NCI-H2196 (cell line): Measurements from ENCODE around the gene TXN.
"Not testable (repeated sequence)": the region's sequence is repeated elsewhere in the genome, so short reads cannot be mapped to it uniquely, and the experiment has no call there.

Source experiments
- DNase-seq: peaks from one replicate; lab custom pipeline; 2025; ENCODE audit not compliant: unreplicated experiment; lab: John Stamatoyannopoulos, UW

TXN gene

DNA sequence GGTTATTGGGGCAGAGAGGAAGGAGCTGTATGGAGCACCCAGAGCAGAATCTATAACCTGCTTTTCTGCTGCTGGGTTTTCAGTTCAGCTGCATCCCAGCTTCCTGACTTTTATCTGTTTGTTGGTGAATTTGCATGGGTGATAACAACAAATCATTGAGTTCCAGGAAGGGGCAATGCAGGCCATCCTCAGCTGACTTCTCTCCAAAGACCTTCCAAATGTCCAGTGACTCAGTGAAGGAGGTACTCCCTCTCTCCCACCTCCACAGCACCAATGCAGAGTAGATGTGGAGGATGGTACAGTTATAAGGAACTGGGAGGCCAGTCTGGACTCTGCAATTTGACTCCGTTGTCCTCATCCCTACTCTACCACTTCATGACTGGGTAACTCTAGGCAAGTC lies 1.6 kb upstream of the TXN start:
- DNase-seq = no peak

DNA sequence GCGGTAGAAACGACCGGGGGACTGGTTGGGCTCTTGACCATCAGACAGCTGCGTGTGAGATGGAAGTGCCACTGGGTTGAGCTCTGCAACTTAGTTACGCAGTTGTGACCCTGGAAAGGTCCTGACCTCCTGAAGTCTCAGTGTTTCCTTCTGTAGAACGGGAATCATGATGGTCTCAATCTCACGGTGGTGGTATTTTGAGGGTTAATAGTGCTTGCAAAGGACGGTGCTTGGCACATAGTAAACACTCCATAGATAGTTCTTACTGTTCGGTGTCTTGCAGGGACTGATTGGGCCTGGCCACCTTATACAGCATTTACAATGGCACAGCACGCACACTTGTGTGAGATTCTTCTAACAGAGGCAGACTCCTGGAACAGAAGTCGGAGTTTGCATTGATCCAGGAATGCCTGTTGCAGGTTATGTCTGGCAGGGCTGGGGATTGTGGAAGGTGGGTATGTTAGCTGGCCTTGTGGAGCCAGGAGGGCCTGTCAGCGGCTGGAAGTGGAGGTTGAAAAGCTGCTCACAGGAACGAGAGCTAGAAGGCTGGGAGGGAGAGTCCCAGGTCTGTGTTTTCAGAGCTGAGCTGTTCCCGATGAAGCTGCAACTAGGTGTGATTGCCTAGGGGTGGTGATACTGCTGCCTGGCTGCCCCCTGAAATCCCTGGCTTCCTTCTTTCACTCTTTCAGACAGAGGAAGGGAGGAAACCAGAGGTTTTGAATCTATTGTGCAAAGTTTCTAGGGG lies 962 bp upstream of the TXN start:
- no peak for DNase-seq

- peak; percentile 18 for DNase-seq
These were observed 586 bp downstream of the TXN start for GRCh38 chr9:110255463-110256379.

- DNase-seq = no peak
These were observed 1.3 kb downstream of the TXN start for GRCh38 chr9:110255034-110255462.

DNA sequence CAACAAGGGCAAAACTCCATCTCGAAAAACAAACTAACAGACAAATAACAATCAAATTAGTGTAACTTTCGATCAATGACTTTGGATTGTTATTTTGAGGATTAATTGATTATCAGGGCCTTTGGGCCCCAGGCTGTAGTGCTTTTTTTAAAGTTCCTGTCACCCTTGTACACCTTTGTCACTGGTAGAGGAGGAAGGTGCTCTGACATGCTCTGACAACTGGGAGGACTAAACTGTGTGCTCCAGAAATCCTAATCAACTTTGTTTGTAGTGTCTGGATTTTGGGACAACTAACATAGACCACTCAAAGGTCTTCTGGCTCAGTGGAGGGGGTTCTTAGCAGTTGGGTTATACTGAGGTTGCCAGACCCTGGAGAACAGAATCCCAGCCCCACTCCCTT lies 1.8 kb downstream of the TXN start:
- DNase-seq = no peak

DNA sequence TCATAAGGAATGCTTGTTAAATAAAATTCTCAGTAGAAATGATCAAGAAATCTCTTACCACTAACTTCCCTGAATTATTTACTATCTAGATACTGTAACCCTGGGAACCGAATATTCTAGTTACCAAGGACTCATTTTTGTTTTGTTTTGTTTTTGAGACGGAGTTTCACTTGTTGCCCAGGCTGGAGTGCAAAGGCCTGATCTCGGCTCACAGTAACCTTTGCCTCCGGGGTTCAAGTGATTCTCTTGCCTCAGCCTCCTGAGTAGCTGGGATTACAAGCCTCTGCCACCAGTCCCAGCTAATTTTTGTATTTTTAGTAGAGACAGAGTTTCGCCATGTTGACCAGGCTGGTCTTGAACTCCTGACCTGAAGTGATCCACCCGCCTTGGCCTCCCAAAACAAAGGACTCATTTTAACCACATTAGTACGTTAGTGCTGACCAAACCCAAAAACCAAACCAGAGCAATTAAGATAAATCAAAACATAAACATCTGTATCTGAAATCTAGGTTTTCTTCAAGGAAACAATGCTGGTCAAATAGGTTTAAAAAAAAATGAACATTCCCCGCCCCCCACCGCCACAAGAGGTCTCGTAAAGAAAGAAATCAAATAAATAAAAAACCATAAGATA lies 3.7 kb downstream of the TXN start:
- DNase-seq = no peak

DNA sequence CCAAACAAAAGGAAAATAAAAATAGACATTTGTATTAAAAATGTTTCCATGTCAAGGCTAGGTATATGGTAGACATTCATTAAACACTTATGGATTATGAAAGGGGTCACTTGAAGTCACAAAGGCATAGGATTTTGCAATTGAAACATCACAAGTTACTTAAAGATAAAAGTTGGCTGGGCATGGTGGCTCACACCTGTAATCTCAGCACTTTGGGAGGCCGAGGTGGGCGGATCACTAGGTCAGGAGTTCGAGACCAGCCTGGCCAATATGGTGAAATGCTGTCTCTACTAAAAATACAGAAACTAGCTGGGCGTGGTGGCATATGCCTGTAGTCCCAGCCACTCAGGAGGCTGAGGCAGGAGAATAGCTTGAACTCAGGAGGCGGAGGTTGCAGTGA lies 4.5 kb downstream of the TXN start:
- DNase-seq = not testable (repeated sequence)

GRCh38 chr9:110251212-110251611 lies 5.1 kb downstream of the TXN start:
- no peak for DNase-seq

DNA sequence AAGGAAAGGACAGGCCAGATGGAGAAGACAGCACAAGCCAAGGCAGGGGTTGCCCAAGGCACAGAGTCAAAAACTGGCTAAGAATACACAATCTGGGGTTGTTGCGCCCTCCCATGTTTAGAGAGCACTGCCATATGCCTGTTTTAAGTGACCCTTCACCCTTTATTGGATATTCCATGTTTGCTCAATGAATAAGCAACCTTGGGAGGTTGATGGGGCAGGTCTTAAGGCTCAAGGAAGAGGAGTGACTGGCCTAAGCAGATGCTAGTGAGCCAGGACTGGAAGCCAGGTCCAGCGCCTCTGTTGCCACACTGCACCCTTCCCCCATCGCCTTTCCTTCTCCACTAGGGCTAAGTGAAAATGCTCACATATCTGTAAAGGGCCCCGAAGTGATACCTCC lies 6.7 kb downstream of the TXN start:
- DNase-seq = no peak

DNA sequence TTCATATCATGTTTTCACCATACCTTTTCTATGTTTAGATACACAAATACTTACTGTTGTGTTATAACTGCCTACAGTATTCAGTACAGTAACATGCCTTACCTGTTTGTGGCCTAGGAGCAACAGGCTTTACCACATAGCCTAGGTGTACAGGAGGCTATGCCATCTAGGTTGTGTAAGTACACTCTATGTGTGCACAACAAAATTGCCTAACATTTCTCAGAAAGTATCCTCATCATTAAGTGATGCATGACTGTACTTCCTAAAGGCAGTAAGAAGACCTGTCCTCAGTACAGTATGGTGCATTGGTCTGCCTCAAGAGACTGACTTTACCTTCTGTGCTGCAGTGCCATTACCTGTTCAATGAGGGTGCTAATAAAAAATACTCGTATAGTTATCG lies 7.9 kb downstream of the TXN start:
- DNase-seq = no peak

- no peak for DNase-seq
These were observed 10.1 kb downstream of the TXN start for GRCh38 chr9:110246214-110246613.

DNA sequence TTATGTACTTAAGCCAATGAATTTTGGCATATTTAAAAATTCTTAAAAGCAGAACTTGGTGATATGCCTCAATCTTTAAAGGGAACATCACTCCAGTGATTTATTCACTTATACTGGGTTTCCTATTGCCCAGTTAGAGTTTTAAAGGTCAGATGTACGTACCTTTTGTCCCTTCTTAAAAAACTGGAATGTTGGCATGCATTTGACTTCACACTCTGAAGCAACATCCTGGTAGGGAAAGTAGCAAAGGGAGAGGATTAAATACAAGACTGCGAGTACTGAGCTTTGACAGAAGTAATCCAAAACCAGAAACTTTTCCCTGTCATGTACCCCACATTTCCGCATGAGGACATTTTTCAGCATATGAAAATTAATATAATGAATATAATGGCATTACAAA lies 11.7 kb downstream of the TXN start:
- DNase-seq = no peak

- DNase-seq = no peak
These were observed 14.4 kb downstream of the TXN start for GRCh38 chr9:110241858-110242321.

- no peak for DNase-seq
These were observed 14.9 kb downstream of the TXN start for GRCh38 chr9:110241260-110241857.

- DNase-seq = no peak
These were observed 16.1 kb downstream of the TXN start for GRCh38 chr9:110240198-110240597.

- no peak for DNase-seq
These were observed 28.0 kb downstream of the TXN start for GRCh38 chr9:110228321-110228720.

- no peak for DNase-seq
These were observed 31.7 kb downstream of the TXN start for GRCh38 chr9:110224583-110224982.

DNA sequence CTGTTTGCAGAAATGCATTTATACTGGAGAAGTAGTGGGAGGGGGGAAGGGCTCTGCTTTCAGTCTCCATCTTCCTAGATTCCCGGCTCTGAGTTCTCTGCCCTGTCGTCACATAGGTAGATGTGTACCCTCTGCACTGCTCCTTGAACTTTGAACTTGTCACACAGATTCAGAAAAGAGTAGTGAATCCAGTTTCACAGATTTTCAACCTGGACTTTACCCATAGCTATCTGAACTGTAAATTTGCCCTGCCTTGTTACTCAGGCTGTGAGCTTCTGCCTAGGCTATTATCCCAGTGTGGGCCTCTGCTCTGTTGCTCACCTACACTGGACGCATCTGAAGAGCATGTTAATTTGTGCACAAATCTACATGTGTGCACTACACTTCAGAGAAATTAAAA lies 35.5 kb downstream of the TXN start:
- DNase-seq = no peak

DNA sequence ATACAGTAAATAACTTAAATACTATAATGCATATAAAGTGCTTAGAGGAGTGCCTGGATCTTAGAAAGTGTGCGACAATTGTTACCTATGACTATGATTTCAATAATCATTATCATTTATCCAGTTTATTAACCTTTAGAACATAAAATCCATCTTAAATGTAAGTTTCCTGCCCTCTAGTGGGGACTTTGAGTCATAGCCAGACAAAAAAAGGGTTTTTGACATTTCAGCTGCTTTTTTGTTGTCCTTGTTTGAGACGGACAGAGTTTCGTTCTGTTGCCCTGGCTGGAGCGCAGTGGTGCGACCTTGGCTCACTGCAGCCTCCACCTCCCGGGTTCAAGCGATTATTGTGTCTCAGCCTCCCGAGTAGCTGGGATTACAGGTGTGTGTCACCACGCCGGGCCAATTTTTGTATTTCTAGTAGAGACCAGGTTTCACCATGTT lies 38.6 kb downstream of the TXN start:
- peak; percentile 41 for DNase-seq

GRCh38 chr9:110214586-110215355 lies 41.5 kb downstream of the TXN start:
- no peak for DNase-seq
